WTC11 (cell line): ENCODE measurements around the gene RP2. TPM values are rescaled to one million over a fixed set of nuclear protein-coding genes. Genes with fewer than 3 reads are reported as not detected.

ENCODE experiments used
- ATF1 ChIP-seq: sonication (generic); formaldehyde crosslinking; IDR thresholded peaks from 2 replicates; pipeline ENCODE4 v1.8.1; 2023; ENCODE audit warnings: mild to moderate bottlenecking, moderate library complexity, missing genetic modification reagents
- CREB1 ChIP-seq: sonication (generic); formaldehyde crosslinking; IDR thresholded peaks from 2 replicates; pipeline ENCODE4 v1.8.0; 2023; ENCODE audit warnings: mild to moderate bottlenecking, missing genetic modification reagents
- CREM ChIP-seq: sonication (generic); formaldehyde crosslinking; IDR thresholded peaks from 2 replicates; pipeline ENCODE4 v1.8.1; 2022; ENCODE audit warnings: mild to moderate bottlenecking, missing genetic modification reagents, moderate library complexity
- EMX1 ChIP-seq: fragments of 250-450 bp; sonication (Bioruptor Pico); IDR thresholded peaks from 2 replicates; pipeline ENCODE4 v1.8.0; 2021; ENCODE audit warnings: mild to moderate bottlenecking
- ETV6 ChIP-seq: sonication (generic); formaldehyde crosslinking; IDR thresholded peaks from 2 replicates; pipeline ENCODE4 v1.8.1; 2022; ENCODE audit warnings: mild to moderate bottlenecking, missing genetic modification reagents
- GRHL2 ChIP-seq: fragments of 250-450 bp; sonication (Bioruptor Pico); IDR thresholded peaks from 2 replicates; pipeline ENCODE4 v1.8.0; 2022; ENCODE audit warnings: mild to moderate bottlenecking, moderate library complexity; ENCODE audit not compliant: insufficient replicate concordance, severe bottlenecking
- GTF2I ChIP-seq: fragments of 250-450 bp; sonication (Bioruptor Pico); conservative IDR thresholded peaks from 2 replicates; pipeline ENCODE4 v1.4.0; 2021; ENCODE audit warnings: mild to moderate bottlenecking
- IRF2 ChIP-seq: sonication (generic); formaldehyde crosslinking; IDR thresholded peaks from 2 replicates; pipeline ENCODE4 v1.8.0; 2022; ENCODE audit warnings: low read depth, missing genetic modification reagents, borderline replicate concordance
- JAZF1 ChIP-seq: fragments of 250-450 bp; sonication (Bioruptor Pico); IDR thresholded peaks from 2 replicates; pipeline ENCODE4 v1.9.0; 2021; ENCODE audit warnings: moderate library complexity, mild to moderate bottlenecking, inconsistent platforms
- JUN ChIP-seq: sonication (generic); formaldehyde crosslinking; IDR thresholded peaks from 2 replicates; pipeline ENCODE4 v1.8.0; 2023; ENCODE audit warnings: mild to moderate bottlenecking, missing genetic modification reagents
- KAT7 ChIP-seq: sonication (generic); formaldehyde crosslinking; IDR thresholded peaks from 2 replicates; pipeline ENCODE4 v1.8.1; 2023; ENCODE audit warnings: missing genetic modification reagents, mild to moderate bottlenecking, borderline replicate concordance
- PRRX2 ChIP-seq: fragments of 250-450 bp; sonication (Bioruptor Pico); IDR thresholded peaks from 2 replicates; pipeline ENCODE4 v1.8.0; 2021; ENCODE audit warnings: mild to moderate bottlenecking
- SOX15 ChIP-seq: fragments of 250-450 bp; sonication (Bioruptor Pico); IDR thresholded peaks from 2 replicates; pipeline ENCODE4 v1.9.0; 2021; ENCODE audit warnings: mild to moderate bottlenecking
- ZBTB21 ChIP-seq: sonication (generic); formaldehyde crosslinking; IDR thresholded peaks from 2 replicates; pipeline ENCODE4 v1.8.1; 2023; ENCODE audit warnings: mild to moderate bottlenecking, missing genetic modification reagents, borderline replicate concordance
- ZNF138 ChIP-seq: sonication (generic); formaldehyde crosslinking; conservative IDR thresholded peaks from 2 replicates; pipeline ENCODE4 v1.8.1; 2022; ENCODE audit warnings: mild to moderate bottlenecking, moderate library complexity, missing genetic modification reagents
- ZNF423 ChIP-seq: fragments of 250-450 bp; sonication (Bioruptor Pico); IDR thresholded peaks from 2 replicates; pipeline ENCODE4 v2.1.2; 2022; ENCODE audit warnings: mild to moderate bottlenecking, moderate library complexity
- ZNF671 ChIP-seq: fragments of 250-450 bp; sonication (Bioruptor Pico); IDR thresholded peaks from 2 replicates; pipeline ENCODE4 v1.8.0; 2021; ENCODE audit warnings: mild to moderate bottlenecking
- total RNA-seq: library from RNA; stranded (reverse); gene quantifications from 3 replicates; pipeline ENCODE4 v1.2.3, GENCODE V29; 2021
- TF ChIP-seq, protein P1 (sequence below): fragments of 250-450 bp; sonication (Bioruptor Pico); IDR thresholded peaks from 2 replicates; pipeline ENCODE4 v1.9.0; 2021; ENCODE audit warnings: mild to moderate bottlenecking, borderline replicate concordance
- TF ChIP-seq, protein P2 (sequence below): sonication (generic); formaldehyde crosslinking; IDR thresholded peaks from 2 replicates; pipeline ENCODE4 v1.8.1; 2023; ENCODE audit warnings: mild to moderate bottlenecking, missing genetic modification reagents
- TF ChIP-seq, protein P3 (sequence below): sonication (generic); formaldehyde crosslinking; IDR thresholded peaks from 2 replicates; pipeline ENCODE4 v1.8.1; 2022; ENCODE audit warnings: low read depth, missing genetic modification reagents, borderline replicate concordance
- TF ChIP-seq, protein P4 (sequence below): sonication (generic); formaldehyde crosslinking; IDR thresholded peaks from 2 replicates; pipeline ENCODE4 v1.8.1; 2023; ENCODE audit warnings: mild to moderate bottlenecking, missing genetic modification reagents, moderate library complexity
- TF ChIP-seq, protein P5 (sequence below): sonication (generic); formaldehyde crosslinking; conservative IDR thresholded peaks from 2 replicates; pipeline ENCODE4 v1.8.1; 2022; ENCODE audit warnings: mild to moderate bottlenecking, missing genetic modification reagents
- TF ChIP-seq, protein P6 (sequence below): sonication (generic); formaldehyde crosslinking; IDR thresholded peaks from 2 replicates; pipeline ENCODE4 v1.8.0; 2022; ENCODE audit warnings: mild to moderate bottlenecking, missing genetic modification reagents
- TF ChIP-seq, protein P7 (sequence below): sonication (generic); formaldehyde crosslinking; IDR thresholded peaks from 2 replicates; pipeline ENCODE4 v1.8.1; 2023; ENCODE audit warnings: mild to moderate bottlenecking, missing genetic modification reagents
- TF ChIP-seq, protein P8 (sequence below): sonication (generic); formaldehyde crosslinking; IDR thresholded peaks from 2 replicates; pipeline ENCODE4 v1.8.1; 2022; ENCODE audit warnings: low read depth, mild to moderate bottlenecking, moderate library complexity, missing genetic modification reagents, borderline replicate concordance

Gene RP2
- total RNA-seq, 1 experiment from 2014 or later, result 6.9 TPM

DNA sequence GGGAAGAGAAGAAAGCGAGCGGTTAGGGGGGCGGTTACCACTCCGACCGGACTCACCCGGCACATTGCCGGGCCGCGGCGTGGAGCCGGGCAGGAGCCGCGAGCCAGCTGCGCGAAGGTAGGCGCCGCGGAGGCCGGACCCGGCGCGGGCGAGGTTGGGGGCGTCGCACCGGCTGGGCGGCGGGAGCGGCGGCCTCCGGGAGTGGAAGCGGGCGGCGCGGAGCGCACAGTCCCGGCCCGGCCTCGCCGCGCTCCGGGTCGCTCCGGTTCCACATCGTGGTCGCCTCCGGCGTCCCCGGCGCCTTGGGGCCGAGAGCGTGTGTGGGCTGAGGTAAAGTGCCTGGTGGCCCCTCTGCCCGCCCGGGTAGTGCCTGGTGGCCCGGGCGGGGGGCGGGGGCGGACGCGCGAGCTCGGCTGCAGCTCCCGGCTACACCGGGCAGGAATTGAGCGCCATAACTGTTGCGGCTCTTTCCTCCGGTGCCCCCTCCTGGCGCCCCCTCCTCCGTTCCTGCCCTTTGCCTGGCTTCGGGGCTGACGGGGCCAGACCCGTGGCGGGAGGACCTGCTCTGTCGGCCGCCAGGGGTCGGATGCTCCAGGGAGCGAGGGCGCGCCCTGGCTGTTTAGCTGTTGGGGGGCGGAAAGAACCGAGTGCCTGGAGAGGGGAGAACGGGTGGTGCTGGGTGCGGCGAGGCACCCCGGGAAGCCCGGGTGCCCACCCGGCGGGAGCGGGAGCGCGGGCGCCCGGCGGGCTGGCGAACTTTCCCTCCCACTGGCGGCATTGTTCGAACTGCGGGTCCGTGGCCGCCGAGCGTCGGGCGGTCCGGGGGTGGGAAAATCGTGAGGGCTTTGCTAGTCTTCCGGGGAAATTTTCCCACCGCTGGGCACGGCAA is 76.0 kb downstream of the RP2 start (continued):
- TF ChIP-seq, protein P1, sequence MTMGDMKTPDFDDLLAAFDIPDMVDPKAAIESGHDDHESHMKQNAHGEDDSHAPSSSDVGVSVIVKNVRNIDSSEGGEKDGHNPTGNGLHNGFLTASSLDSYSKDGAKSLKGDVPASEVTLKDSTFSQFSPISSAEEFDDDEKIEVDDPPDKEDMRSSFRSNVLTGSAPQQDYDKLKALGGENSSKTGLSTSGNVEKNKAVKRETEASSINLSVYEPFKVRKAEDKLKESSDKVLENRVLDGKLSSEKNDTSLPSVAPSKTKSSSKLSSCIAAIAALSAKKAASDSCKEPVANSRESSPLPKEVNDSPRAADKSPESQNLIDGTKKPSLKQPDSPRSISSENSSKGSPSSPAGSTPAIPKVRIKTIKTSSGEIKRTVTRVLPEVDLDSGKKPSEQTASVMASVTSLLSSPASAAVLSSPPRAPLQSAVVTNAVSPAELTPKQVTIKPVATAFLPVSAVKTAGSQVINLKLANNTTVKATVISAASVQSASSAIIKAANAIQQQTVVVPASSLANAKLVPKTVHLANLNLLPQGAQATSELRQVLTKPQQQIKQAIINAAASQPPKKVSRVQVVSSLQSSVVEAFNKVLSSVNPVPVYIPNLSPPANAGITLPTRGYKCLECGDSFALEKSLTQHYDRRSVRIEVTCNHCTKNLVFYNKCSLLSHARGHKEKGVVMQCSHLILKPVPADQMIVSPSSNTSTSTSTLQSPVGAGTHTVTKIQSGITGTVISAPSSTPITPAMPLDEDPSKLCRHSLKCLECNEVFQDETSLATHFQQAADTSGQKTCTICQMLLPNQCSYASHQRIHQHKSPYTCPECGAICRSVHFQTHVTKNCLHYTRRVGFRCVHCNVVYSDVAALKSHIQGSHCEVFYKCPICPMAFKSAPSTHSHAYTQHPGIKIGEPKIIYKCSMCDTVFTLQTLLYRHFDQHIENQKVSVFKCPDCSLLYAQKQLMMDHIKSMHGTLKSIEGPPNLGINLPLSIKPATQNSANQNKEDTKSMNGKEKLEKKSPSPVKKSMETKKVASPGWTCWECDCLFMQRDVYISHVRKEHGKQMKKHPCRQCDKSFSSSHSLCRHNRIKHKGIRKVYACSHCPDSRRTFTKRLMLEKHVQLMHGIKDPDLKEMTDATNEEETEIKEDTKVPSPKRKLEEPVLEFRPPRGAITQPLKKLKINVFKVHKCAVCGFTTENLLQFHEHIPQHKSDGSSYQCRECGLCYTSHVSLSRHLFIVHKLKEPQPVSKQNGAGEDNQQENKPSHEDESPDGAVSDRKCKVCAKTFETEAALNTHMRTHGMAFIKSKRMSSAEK (CRISPR knock-in tag), result no peak
- TF ChIP-seq GTF2I, result no peak
- TF ChIP-seq PRRX2 (CRISPR knock-in tag), result no peak
- no peak for TF ChIP-seq ZNF671 (CRISPR knock-in tag)
- no peak for TF ChIP-seq GRHL2
- TF ChIP-seq, protein P2, sequence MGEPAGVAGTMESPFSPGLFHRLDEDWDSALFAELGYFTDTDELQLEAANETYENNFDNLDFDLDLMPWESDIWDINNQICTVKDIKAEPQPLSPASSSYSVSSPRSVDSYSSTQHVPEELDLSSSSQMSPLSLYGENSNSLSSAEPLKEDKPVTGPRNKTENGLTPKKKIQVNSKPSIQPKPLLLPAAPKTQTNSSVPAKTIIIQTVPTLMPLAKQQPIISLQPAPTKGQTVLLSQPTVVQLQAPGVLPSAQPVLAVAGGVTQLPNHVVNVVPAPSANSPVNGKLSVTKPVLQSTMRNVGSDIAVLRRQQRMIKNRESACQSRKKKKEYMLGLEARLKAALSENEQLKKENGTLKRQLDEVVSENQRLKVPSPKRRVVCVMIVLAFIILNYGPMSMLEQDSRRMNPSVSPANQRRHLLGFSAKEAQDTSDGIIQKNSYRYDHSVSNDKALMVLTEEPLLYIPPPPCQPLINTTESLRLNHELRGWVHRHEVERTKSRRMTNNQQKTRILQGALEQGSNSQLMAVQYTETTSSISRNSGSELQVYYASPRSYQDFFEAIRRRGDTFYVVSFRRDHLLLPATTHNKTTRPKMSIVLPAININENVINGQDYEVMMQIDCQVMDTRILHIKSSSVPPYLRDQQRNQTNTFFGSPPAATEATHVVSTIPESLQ (CRISPR knock-in tag), result no peak
- TF ChIP-seq SOX15 (CRISPR knock-in tag), result no peak
- no peak for TF ChIP-seq ZBTB21
- TF ChIP-seq, protein P3, sequence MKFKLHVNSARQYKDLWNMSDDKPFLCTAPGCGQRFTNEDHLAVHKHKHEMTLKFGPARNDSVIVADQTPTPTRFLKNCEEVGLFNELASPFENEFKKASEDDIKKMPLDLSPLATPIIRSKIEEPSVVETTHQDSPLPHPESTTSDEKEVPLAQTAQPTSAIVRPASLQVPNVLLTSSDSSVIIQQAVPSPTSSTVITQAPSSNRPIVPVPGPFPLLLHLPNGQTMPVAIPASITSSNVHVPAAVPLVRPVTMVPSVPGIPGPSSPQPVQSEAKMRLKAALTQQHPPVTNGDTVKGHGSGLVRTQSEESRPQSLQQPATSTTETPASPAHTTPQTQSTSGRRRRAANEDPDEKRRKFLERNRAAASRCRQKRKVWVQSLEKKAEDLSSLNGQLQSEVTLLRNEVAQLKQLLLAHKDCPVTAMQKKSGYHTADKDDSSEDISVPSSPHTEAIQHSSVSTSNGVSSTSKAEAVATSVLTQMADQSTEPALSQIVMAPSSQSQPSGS, result no peak
- TF ChIP-seq, protein P4, sequence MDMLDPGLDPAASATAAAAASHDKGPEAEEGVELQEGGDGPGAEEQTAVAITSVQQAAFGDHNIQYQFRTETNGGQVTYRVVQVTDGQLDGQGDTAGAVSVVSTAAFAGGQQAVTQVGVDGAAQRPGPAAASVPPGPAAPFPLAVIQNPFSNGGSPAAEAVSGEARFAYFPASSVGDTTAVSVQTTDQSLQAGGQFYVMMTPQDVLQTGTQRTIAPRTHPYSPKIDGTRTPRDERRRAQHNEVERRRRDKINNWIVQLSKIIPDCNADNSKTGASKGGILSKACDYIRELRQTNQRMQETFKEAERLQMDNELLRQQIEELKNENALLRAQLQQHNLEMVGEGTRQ (CRISPR knock-in tag), result no peak
- TF ChIP-seq ZNF138 (CRISPR knock-in tag), result no peak
- TF ChIP-seq, protein P5, sequence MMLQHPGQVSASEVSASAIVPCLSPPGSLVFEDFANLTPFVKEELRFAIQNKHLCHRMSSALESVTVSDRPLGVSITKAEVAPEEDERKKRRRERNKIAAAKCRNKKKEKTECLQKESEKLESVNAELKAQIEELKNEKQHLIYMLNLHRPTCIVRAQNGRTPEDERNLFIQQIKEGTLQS (CRISPR knock-in tag), result no peak
- no peak for TF ChIP-seq CREB1 (CRISPR knock-in tag)
- TF ChIP-seq KAT7 (CRISPR knock-in tag), result 0 out of 2 replicates have a peak, but pooled peaks have one; percentile 43
- TF ChIP-seq EMX1, result no peak
- TF ChIP-seq ZNF423, result peak; percentile 66
- TF ChIP-seq, protein P6, sequence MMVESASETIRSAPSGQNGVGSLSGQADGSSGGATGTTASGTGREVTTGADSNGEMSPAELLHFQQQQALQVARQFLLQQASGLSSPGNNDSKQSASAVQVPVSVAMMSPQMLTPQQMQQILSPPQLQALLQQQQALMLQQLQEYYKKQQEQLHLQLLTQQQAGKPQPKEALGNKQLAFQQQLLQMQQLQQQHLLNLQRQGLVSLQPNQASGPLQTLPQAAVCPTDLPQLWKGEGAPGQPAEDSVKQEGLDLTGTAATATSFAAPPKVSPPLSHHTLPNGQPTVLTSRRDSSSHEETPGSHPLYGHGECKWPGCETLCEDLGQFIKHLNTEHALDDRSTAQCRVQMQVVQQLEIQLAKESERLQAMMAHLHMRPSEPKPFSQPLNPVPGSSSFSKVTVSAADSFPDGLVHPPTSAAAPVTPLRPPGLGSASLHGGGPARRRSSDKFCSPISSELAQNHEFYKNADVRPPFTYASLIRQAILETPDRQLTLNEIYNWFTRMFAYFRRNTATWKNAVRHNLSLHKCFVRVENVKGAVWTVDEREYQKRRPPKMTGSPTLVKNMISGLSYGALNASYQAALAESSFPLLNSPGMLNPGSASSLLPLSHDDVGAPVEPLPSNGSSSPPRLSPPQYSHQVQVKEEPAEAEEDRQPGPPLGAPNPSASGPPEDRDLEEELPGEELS, result no peak
- TF ChIP-seq ETV6, result no peak
- no peak for TF ChIP-seq JUN
- TF ChIP-seq JAZF1 (CRISPR knock-in tag), result no peak
- TF ChIP-seq, protein P7, sequence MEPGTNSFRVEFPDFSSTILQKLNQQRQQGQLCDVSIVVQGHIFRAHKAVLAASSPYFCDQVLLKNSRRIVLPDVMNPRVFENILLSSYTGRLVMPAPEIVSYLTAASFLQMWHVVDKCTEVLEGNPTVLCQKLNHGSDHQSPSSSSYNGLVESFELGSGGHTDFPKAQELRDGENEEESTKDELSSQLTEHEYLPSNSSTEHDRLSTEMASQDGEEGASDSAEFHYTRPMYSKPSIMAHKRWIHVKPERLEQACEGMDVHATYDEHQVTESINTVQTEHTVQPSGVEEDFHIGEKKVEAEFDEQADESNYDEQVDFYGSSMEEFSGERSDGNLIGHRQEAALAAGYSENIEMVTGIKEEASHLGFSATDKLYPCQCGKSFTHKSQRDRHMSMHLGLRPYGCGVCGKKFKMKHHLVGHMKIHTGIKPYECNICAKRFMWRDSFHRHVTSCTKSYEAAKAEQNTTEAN (CRISPR knock-in tag), result no peak
- TF ChIP-seq, protein P8, sequence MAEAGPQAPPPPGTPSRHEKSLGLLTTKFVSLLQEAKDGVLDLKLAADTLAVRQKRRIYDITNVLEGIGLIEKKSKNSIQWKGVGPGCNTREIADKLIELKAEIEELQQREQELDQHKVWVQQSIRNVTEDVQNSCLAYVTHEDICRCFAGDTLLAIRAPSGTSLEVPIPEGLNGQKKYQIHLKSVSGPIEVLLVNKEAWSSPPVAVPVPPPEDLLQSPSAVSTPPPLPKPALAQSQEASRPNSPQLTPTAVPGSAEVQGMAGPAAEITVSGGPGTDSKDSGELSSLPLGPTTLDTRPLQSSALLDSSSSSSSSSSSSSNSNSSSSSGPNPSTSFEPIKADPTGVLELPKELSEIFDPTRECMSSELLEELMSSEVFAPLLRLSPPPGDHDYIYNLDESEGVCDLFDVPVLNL (CRISPR knock-in tag), result no peak
- TF ChIP-seq CREM (CRISPR knock-in tag), result no peak
- no peak for TF ChIP-seq ATF1 (CRISPR knock-in tag)
- TF ChIP-seq IRF2 (CRISPR knock-in tag), result no peak
